Liver (tissue), 9 donors: ENCODE results near the gene ELAVL3. TPM values are rescaled to one million over a fixed set of nuclear protein-coding genes. Genes with fewer than 3 reads are reported as not detected.

Experiments used
- DNase-seq: peaks from one replicate; pipeline ENCODE4 v3.0.0-alpha.2; 2017; ENCODE audit warnings: low spot score
- H3K27ac ChIP-seq, 2 donors: one replicate each; pipeline ENCODE4 v1.7.0; 2013; ENCODE audit warnings: inconsistent platforms in 2 of 2, low read length in 2 of 2, control low read depth in 1 of 2, low read depth in 1 of 2, mild to moderate bottlenecking in 1 of 2
- H3K27me3 ChIP-seq, 4 donors: one replicate each; pipeline versions ENCODE4 v1.6.1 to v1.7.0; 2013; ENCODE audit warnings: low read length in 3 of 4, inconsistent platforms in 1 of 4, mild to moderate bottlenecking in 1 of 4, moderate library complexity in 1 of 4; ENCODE audit not compliant: control insufficient read depth in 4 of 4, insufficient read depth in 4 of 4
- H3K36me3 ChIP-seq, 4 donors: one replicate each; pipeline versions ENCODE4 v1.6.1 to v1.7.0; 2013; ENCODE audit warnings: low read length in 3 of 4, mild to moderate bottlenecking in 3 of 4, low read depth in 1 of 4, moderate library complexity in 1 of 4; ENCODE audit not compliant: control insufficient read depth in 4 of 4, insufficient read depth in 3 of 4
- H3K4me1 ChIP-seq, 4 donors: one replicate each; pipeline versions ENCODE4 v1.6.1 to v1.7.0; 2013; ENCODE audit warnings: low read length in 3 of 4, mild to moderate bottlenecking in 3 of 4, moderate library complexity in 1 of 4; ENCODE audit not compliant: control insufficient read depth in 4 of 4, insufficient read depth in 4 of 4
- H3K4me3 ChIP-seq, 3 donors: one replicate each; pipeline versions ENCODE4 v1.6.1 to v1.7.0; 2013; ENCODE audit warnings: low read length in 3 of 3, control low read depth in 1 of 3, low read depth in 1 of 3, mild to moderate bottlenecking in 1 of 3
- H3K9ac ChIP-seq, 2 donors: one replicate each; pipeline ENCODE4 v1.7.0; 2013; ENCODE audit warnings: low read length in 2 of 2, mild to moderate bottlenecking in 2 of 2, moderate library complexity in 2 of 2, control low read depth in 1 of 2, low read depth in 1 of 2
- H3K9me3 ChIP-seq, 4 donors: one replicate each; pipeline versions ENCODE4 v1.6.1 to v1.7.0; 2013; ENCODE audit warnings: low read length in 3 of 4; ENCODE audit not compliant: control insufficient read depth in 4 of 4
- CTCF ChIP-seq: fragments of 150-350 bp; IDR thresholded peaks from 2 replicates; pipeline ENCODE4 v1.5.1; 2017; ENCODE audit warnings: improper control_type of control experiment, low read depth, low read length; ENCODE audit not compliant: missing input control
- EGR1 ChIP-seq, 2 donors: IDR thresholded peaks; 2 replicates each; pipeline ENCODE4 v1.6.1; 2016 to 2018; ENCODE audit warnings: antibody characterized with exemption in 2 of 2, low read depth in 2 of 2
- FOXA1 ChIP-seq: IDR thresholded peaks from 2 replicates; pipeline ENCODE4 v1.6.1; 2016; ENCODE audit warnings: antibody characterized with exemption
- FOXA2 ChIP-seq: IDR thresholded peaks from 2 replicates; pipeline ENCODE4 v1.6.1; 2016; ENCODE audit warnings: antibody characterized with exemption
- GABPA ChIP-seq, 2 donors: IDR thresholded peaks in 1 of 2; conservative IDR thresholded peaks in 1 of 2; 2 replicates each; pipeline ENCODE4 v1.6.1; 2016; ENCODE audit warnings: antibody characterized with exemption in 2 of 2, mild to moderate bottlenecking in 1 of 2, moderate library complexity in 1 of 2
- HNF4G ChIP-seq: IDR thresholded peaks from 2 replicates; pipeline ENCODE4 v1.6.1; 2016; ENCODE audit warnings: antibody characterized with exemption
- JUND ChIP-seq, 2 donors: IDR thresholded peaks; 2 replicates each; pipeline ENCODE4 v1.6.1; 2016; ENCODE audit warnings: antibody characterized with exemption in 2 of 2
- NR2F2 ChIP-seq: IDR thresholded peaks from 2 replicates; pipeline ENCODE4 v1.6.1; 2016; ENCODE audit warnings: antibody characterized with exemption
- RAD21 ChIP-seq, 2 donors: IDR thresholded peaks; 2 replicates each; pipeline ENCODE4 v1.6.1; 2016; ENCODE audit warnings: antibody characterized with exemption in 2 of 2, mild to moderate bottlenecking in 2 of 2
- REST ChIP-seq: IDR thresholded peaks from 2 replicates; pipeline ENCODE4 v1.6.1; 2016; ENCODE audit warnings: antibody characterized with exemption, mild to moderate bottlenecking
- RXRA ChIP-seq, 2 donors: IDR thresholded peaks; 2 replicates each; pipeline ENCODE4 v1.6.1; 2017 to 2018; ENCODE audit warnings: antibody characterized with exemption in 2 of 2, mild to moderate bottlenecking in 1 of 2
- SP1 ChIP-seq: IDR thresholded peaks from 2 replicates; pipeline ENCODE4 v1.6.1; 2018; ENCODE audit warnings: antibody characterized with exemption, mild to moderate bottlenecking
- TAF1 ChIP-seq: conservative IDR thresholded peaks from 2 replicates; pipeline ENCODE4 v1.6.1; 2016; ENCODE audit warnings: antibody characterized with exemption, mild to moderate bottlenecking
- YY1 ChIP-seq: IDR thresholded peaks from 2 replicates; pipeline ENCODE4 v1.6.1; 2016; ENCODE audit warnings: antibody characterized with exemption, mild to moderate bottlenecking
- WGBS: extraction: QIAGEN DNeasy Blood & Tissue Kit; methylation state at CpG from one replicate; pipeline ENCODE4 v1.1.7; 2013; 5-methylcytosine and 5-hydroxymethylcytosine counted together
- polyA plus RNA-seq, 2 donors: library from polyadenylated mRNA; stranded (reverse) in 1 of 2; unstranded in 1 of 2; fragments of 200-250 nt in 1 of 2; fragments of >200 nt in 1 of 2; fragmentation: Nextera tagmentation in 1 of 2; extraction: Ambion mirVana in 1 of 2; gene quantifications; one replicate each; pipeline versions ENCODE4 v1.2.1 to v1.2.3, GENCODE V29; 2013 to 2015
- total RNA-seq, 2 donors: library from RNA; depleted of rRNA; stranded (reverse); fragments of >200 nt; gene quantifications; one replicate each; pipeline ENCODE4 v1.2.3, GENCODE V29; 2014
- TF ChIP-seq, protein P1 (sequence below): IDR thresholded peaks from 2 replicates; pipeline ENCODE4 v1.6.1; 2016; ENCODE audit warnings: antibody characterized with exemption
- TF ChIP-seq, protein P2 (sequence below): IDR thresholded peaks from 2 replicates; pipeline ENCODE4 v1.6.1; 2016; ENCODE audit warnings: antibody characterized with exemption
- donor health status: healthy.
- donor health status: healthy.
- donor health status: healthy.
- donor health status: healthy.
- donor health status: healthy.

ELAVL3 gene
- total and polyA plus RNA-seq, 4 donors = not detected

- no peak overlapping the region for H3K4me3 ChIP-seq
- H3K4me1 ChIP-seq = no peaks in the 10 kb centered on the region
- H3K36me3 ChIP-seq = peaks cover 11 to 46% (median 28%) of the 10 kb centered on the region in 4 donors
- DNase-seq = no peak
- H3K9me3 ChIP-seq = no peaks in the 10 kb centered on the region
- 93% methylated on average over 35 of the region's 35 CpGs for WGBS
- TF ChIP-seq RXRA (IDR thresholded peaks at IDR 0.05) (no peak), EGR1 (IDR thresholded peaks at IDR 0.05; ENCODE audit: low read depth in 2 of 2) (no peak), RAD21 (IDR thresholded peaks at IDR 0.05) (no peak), CTCF (no peak), SP1 (no peak), FOXA2 (no peak), GABPA (IDR thresholded peaks at IDR 0.05 in 1 of 2, conservative IDR thresholded peaks at IDR 0.05 in 1 of 2) (no peak), YY1 (no peak), REST (no peak), JUND (IDR thresholded peaks at IDR 0.05) (no peak)
- TF ChIP-seq, protein P1, sequence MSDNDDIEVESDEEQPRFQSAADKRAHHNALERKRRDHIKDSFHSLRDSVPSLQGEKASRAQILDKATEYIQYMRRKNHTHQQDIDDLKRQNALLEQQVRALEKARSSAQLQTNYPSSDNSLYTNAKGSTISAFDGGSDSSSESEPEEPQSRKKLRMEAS = no peak
- no peak overlapping the region for H3K9ac ChIP-seq
- H3K27me3 ChIP-seq = no peaks in the 10 kb centered on the region
- H3K27ac ChIP-seq = no peak overlapping the region
Observed at GRCh38 chr19:11447347-11448262, 33.2 kb downstream of the ELAVL3 start.

DNA sequence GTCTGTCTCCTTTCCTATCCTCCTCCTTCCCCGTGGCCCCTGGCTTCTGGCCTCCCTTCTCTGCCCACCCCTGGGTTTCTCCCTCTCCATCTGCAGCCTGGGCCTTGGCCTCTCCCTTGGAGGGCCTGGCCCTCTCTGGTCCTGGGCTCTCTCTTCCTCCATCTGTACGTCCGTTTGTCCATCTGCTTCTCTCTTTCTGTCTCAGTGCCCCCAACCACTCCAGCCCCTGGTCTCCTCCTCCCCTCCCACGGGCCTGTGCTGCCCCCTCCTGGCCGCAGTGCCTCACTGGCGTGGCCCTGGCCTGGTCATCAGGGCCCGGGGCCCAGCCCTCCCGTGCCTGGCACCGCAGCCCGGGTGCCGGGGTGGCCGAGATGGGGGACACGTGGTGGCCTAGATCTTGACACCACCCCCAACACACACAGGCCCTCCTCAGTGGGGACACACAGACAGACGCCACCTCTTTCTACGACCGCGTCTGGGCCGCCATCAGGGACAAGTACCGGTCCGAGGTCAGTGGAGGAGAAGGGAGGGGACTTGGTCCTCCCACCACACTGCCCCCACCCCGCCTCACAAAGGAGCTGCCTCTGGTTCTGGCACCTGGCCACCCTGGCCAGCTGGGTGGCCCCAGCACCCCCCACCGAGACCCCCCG is 34.1 kb downstream of the ELAVL3 start:
- TF ChIP-seq, protein P2, sequence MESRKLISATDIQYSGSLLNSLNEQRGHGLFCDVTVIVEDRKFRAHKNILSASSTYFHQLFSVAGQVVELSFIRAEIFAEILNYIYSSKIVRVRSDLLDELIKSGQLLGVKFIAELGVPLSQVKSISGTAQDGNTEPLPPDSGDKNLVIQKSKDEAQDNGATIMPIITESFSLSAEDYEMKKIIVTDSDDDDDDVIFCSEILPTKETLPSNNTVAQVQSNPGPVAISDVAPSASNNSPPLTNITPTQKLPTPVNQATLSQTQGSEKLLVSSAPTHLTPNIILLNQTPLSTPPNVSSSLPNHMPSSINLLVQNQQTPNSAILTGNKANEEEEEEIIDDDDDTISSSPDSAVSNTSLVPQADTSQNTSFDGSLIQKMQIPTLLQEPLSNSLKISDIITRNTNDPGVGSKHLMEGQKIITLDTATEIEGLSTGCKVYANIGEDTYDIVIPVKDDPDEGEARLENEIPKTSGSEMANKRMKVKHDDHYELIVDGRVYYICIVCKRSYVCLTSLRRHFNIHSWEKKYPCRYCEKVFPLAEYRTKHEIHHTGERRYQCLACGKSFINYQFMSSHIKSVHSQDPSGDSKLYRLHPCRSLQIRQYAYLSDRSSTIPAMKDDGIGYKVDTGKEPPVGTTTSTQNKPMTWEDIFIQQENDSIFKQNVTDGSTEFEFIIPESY = no peak
- TF ChIP-seq TAF1 (no peak), NR2F2 (no peak), EGR1 (IDR thresholded peaks at IDR 0.05; ENCODE audit: low read depth in 2 of 2) (no peak), HNF4G (no peak), RAD21 (IDR thresholded peaks at IDR 0.05) (peak; percentile 76 to 89), FOXA1 (no peak), YY1 (no peak), SP1 (no peak), RXRA (IDR thresholded peaks at IDR 0.05) (no peak), CTCF (peak; percentile 57)
- H3K4me1 ChIP-seq = no peaks in the 10 kb centered on the region
- H3K27me3 ChIP-seq = no peaks in the 10 kb centered on the region
- no peak overlapping the region for H3K9ac ChIP-seq
- H3K36me3 ChIP-seq = peaks cover 17 to 53% (median 31%) of the 10 kb centered on the region in 4 donors
- WGBS = 75% methylated on average over 23 of the region's 23 CpGs
- H3K9me3 ChIP-seq = no peaks in the 10 kb centered on the region
- H3K27ac ChIP-seq = no peak overlapping the region
- peak; percentile 74 for DNase-seq
- no peak overlapping the region for H3K4me3 ChIP-seq
